Stimulated activated CD8-positive, alpha-beta memory T cell treated with anti-CD3 and anti-CD28 coated beads, Interleukin-7, amount 100 ng/mL, for 48 hours (primary cell): ENCODE measurements around the gene PKD1L1.
A peak's percentile ranks its signal among the peaks of the same experiment; 100 is the strongest.
"Not testable (repeated sequence)": the region's sequence is repeated elsewhere in the genome, so short reads cannot be mapped to it uniquely, and the experiment has no call there.

Source experiments
- DNase-seq, 2 donors: peaks; one replicate each; pipeline ENCODE4 v3.0.0-alpha.2; 2020; ENCODE audit warnings: low read depth in 1 of 2; ENCODE audit errors: extremely low read depth in 1 of 2

The PKD1L1 gene

GRCh38 chr7:47957156-47957555, 8.9 kb upstream of the PKD1L1 start:
- DNase-seq: no peak

GRCh38 chr7:47956220-47956619, 8.0 kb upstream of the PKD1L1 start:
- DNase-seq: no peak

- DNase-seq: no peak
These were observed 6.1 kb upstream of the PKD1L1 start for GRCh38 chr7:47954231-47954911.

GRCh38 chr7:47953822-47954221, 5.6 kb upstream of the PKD1L1 start:
- DNase-seq: no peak

DNA sequence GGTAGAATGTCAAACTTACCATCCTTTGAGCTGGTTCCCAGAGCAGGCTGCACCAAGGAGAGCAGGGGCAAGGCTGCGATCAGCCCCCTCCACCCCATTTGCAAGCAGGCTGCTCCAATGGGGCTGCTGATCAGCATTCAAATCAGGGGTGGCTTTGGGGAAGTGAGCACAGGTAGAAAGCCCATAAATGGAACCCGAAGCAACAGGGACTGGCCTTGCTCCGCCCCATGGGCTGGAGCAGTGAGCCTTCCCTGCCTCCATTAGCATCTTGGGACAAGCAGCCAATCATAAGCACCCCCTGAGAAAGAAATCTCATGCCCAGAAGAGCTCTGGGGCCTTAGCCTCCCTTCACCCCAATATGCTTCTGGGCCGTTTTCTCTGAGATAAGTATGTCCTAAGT, 4.0 kb upstream of the PKD1L1 start:
- DNase-seq: no peak

- DNase-seq: no peak
These were observed 3.1 kb upstream of the PKD1L1 start for GRCh38 chr7:47951374-47951773.

DNA sequence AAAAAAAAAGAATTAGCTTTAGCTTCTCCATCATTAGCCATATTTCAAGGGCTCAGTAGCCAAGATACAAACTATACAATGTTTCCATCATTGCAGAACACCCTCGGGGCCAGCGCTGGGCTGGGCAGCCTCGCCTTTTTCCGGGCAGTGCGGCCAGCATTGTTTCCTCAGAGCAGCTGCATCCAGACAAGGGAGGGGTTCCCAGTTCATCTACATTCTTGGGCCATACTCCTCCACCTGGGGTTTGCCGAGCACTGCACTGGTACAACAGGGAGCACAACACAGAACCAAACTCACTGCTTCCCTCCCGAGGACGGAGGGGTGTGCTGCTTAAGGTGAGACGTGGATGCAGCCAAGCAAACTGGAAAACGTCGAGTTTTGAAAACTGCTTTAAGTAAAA, 2.4 kb upstream of the PKD1L1 start:
- no peak for DNase-seq

GRCh38 chr7:47949703-47950102, 1.4 kb upstream of the PKD1L1 start:
- DNase-seq: no peak

DNA sequence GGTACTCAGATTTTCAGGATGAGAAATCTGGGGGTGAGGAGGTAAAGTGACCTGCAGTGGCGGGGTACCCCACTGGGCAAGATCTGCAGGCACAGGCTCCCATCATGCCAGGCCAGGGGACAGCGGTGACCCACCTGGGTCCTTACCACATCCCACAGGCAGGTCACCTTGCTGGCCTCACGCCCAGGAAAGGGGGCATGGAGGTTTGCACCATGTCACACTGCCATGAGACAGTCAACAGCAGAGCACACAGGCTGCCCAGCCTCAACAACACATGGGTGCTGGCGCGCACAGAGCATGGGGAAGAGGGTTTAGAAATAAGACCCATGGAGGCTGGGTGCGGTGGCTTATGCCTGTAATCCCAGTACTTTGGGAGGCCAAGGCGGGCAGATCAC, 914 bp downstream of the PKD1L1 start:
- no peak for DNase-seq

GRCh38 chr7:47946581-47947354, 1.5 kb downstream of the PKD1L1 start:
- no peak for DNase-seq

DNA sequence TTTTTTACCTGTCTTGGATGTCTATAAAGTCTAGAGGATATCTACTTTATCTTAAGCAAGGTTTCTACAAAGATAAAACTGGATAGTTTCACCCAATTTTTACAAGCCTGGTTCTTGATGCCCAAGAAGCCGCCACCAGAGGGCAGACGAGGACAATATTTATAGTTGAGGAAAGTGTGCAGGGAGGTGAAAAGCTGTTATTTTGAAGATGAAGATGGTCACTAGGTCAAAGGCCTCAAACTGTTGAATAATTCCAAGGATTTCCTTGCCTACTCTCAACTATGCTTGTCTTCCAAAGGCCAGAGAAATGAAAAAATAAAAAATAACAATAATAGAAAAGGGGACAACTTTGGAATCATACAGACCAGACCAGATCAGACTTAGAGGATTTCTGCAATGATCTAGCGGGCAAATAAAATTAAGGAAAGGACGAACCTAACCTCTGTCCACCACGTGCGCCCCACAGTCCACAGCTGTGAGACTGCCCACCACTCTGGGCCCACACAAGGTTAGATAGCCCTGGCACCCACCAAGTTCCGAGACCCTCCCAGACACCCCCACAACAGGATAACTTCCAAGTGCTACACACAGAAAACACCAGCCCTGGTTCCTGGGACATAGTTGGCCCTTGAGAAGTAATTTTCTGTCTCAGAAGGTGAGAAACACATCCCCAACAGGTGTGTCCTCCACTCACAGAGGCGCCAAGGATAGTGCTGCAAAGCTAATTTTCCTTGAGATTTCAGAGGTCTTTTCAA, 2.8 kb downstream of the PKD1L1 start:
- DNase-seq: peak; percentile 24 to 44

GRCh38 chr7:47944536-47945260, 3.6 kb downstream of the PKD1L1 start:
- no peak for DNase-seq

GRCh38 chr7:47943676-47944474, 4.4 kb downstream of the PKD1L1 start:
- DNase-seq: no peak

DNA sequence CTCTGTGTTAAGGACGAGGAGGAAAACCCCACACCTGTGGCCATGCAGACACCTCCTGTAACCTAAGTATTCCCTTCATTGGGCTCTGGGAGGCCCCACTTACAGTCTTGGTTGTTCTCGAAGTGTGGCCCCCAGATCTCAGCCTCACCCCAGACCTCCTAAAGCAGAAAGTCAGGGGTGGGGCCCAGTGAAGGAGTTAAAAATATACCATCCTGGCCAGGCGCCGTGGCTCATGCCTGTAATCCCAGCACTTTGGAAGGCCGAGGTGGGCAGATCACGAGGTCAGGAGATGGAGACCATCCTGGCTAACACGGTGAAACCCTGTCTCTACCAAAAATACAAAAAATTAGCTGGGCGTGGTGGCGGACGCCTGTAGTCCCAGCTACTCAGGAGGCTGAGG, 5.6 kb downstream of the PKD1L1 start:
- not testable (repeated sequence) for DNase-seq

GRCh38 chr7:47942132-47942531, 6.1 kb downstream of the PKD1L1 start:
- DNase-seq: no peak

- DNase-seq: no peak
These were observed 7.0 kb downstream of the PKD1L1 start for GRCh38 chr7:47941136-47941844.

GRCh38 chr7:47940088-47941013, 7.9 kb downstream of the PKD1L1 start:
- DNase-seq: no peak

- DNase-seq: no peak
These were observed 8.7 kb downstream of the PKD1L1 start for GRCh38 chr7:47939425-47940036.
